OCI-LY7 (cell line): ENCODE measurements around the gene VSIG10L2. TPM values are rescaled to one million over a fixed set of nuclear protein-coding genes. Genes with fewer than 3 reads are reported as not detected.

Source experiments
- BruUV-seq: library from RNA; stranded (reverse); fragments of 400-500 nt; replicated peaks from 2 replicates; lab custom pipeline; 2021; lab: Mats Ljungman, UMichigan
- CTCF ChIA-PET: fragments of 300-600 bp; sonication (Branson Sonifier 250); formaldehyde crosslinking; loops from one replicate; lab custom pipeline; 2022; ENCODE audit warnings: antibody characterized with exemption; ENCODE audit not compliant: unreplicated experiment; lab: Charles Lee
- POLR2A ChIA-PET: fragments of 300-600 bp; sonication (Branson Sonifier 250); formaldehyde crosslinking; loops from one replicate; lab custom pipeline; 2022; ENCODE audit warnings: antibody characterized with exemption; lab: Charles Lee
- DNase-seq: peaks from one replicate; pipeline ENCODE4 v3.0.0-alpha.2; 2015; ENCODE audit warnings: low spot score
- H2AFZ ChIP-seq: fragments of 200-600 bp; sonication (generic), shearing (Covaris generic); 2 replicates; pipeline ENCODE4 v1.6.1; 2014; ENCODE audit warnings: mild to moderate bottlenecking, antibody characterized with exemption, low read length, moderate library complexity
- H3K27ac ChIP-seq: fragments of 200-600 bp; sonication (generic); 2 replicates; pipeline ENCODE4 v1.5.1; 2014; ENCODE audit warnings: mixed run types, low read depth, mild to moderate bottlenecking, moderate library complexity, low read length, inconsistent platforms; ENCODE audit not compliant: poor library complexity, severe bottlenecking
- H3K36me3 ChIP-seq: fragments of 200-600 bp; sonication (generic); 2 replicates; pipeline ENCODE4 v1.6.1; 2014; ENCODE audit warnings: mild to moderate bottlenecking, antibody characterized with exemption, low read length, moderate library complexity, mixed read lengths; ENCODE audit not compliant: insufficient read depth
- H3K4me1 ChIP-seq: fragments of 200-600 bp; sonication (generic); 2 replicates; pipeline ENCODE4 v1.5.1; 2014; ENCODE audit warnings: mild to moderate bottlenecking, low read length; ENCODE audit not compliant: insufficient read depth, poor library complexity, severe bottlenecking
- H3K4me2 ChIP-seq: fragments of 200-600 bp; sonication (generic); 2 replicates; pipeline ENCODE4 v1.6.1; 2014; ENCODE audit warnings: mild to moderate bottlenecking, low read length
- H3K4me3 ChIP-seq: fragments of 200-600 bp; sonication (generic); 2 replicates; pipeline ENCODE4 v1.5.1; 2014; ENCODE audit warnings: mild to moderate bottlenecking, low read depth, low read length; ENCODE audit not compliant: poor library complexity, severe bottlenecking
- H3K79me2 ChIP-seq: fragments of 200-600 bp; sonication (generic); 2 replicates; pipeline ENCODE4 v1.6.1; 2016; ENCODE audit warnings: low read depth, mild to moderate bottlenecking, low read length, moderate library complexity, mixed read lengths; ENCODE audit not compliant: insufficient read depth
- H3K9me2 ChIP-seq: fragments of 200-600 bp; sonication (generic); 2 replicates; pipeline ENCODE4 v1.6.1; 2016; ENCODE audit warnings: mild to moderate bottlenecking, low read length, mixed read lengths; ENCODE audit not compliant: insufficient read depth
- H3K9me3 ChIP-seq: fragments of 200-600 bp; sonication (generic); 2 replicates; pipeline ENCODE4 v1.6.1; 2014; ENCODE audit warnings: mild to moderate bottlenecking, mixed run types, low read length, mixed read lengths
- H4K20me1 ChIP-seq: fragments of 200-600 bp; sonication (generic); 2 replicates; pipeline ENCODE4 v1.6.1; 2014; ENCODE audit warnings: mild to moderate bottlenecking, antibody characterized with exemption, low read length, moderate library complexity, mixed read lengths; ENCODE audit not compliant: insufficient read depth
- EZH2phosphoT487 ChIP-seq: fragments of 200-600 bp; sonication (generic); IDR thresholded peaks from 2 replicates; pipeline ENCODE4 v1.6.1; 2018; ENCODE audit warnings: low read depth, borderline replicate concordance, mild to moderate bottlenecking, mixed run types, antibody characterized with exemption, low read length, moderate library complexity, mixed read lengths
- intact Hi-C: fragments of 100-400 bp; cut with micrococcal nuclease; formaldehyde crosslinking; loops from one replicate; pipeline ENCODE4 v1.10.0; 2022; ENCODE audit not compliant: unreplicated experiment
- total RNA-seq, 2 experiments: library from RNA; depleted of rRNA in 1 of 2; stranded (reverse); fragments of >200 nt in 1 of 2; shearing (Covaris generic) in 1 of 2; gene quantifications; 2 replicates each; pipeline ENCODE4 v1.2.3, GENCODE V29; 2014 to 2022
- TF ChIP-seq, protein P1 (sequence below): fragments of 200-600 bp; sonication (generic); conservative IDR thresholded peaks from 2 replicates; pipeline ENCODE4 v1.5.1; 2014; ENCODE audit warnings: mild to moderate bottlenecking, antibody characterized with exemption, low read length, moderate library complexity, mixed read lengths

Gene VSIG10L2
- total RNA-seq, 2 experiments from 2014 or later, result not detected

GRCh38 chr11:125947419-125948277, 1.8 kb downstream of the VSIG10L2 start:
- TF ChIP-seq, protein P1, sequence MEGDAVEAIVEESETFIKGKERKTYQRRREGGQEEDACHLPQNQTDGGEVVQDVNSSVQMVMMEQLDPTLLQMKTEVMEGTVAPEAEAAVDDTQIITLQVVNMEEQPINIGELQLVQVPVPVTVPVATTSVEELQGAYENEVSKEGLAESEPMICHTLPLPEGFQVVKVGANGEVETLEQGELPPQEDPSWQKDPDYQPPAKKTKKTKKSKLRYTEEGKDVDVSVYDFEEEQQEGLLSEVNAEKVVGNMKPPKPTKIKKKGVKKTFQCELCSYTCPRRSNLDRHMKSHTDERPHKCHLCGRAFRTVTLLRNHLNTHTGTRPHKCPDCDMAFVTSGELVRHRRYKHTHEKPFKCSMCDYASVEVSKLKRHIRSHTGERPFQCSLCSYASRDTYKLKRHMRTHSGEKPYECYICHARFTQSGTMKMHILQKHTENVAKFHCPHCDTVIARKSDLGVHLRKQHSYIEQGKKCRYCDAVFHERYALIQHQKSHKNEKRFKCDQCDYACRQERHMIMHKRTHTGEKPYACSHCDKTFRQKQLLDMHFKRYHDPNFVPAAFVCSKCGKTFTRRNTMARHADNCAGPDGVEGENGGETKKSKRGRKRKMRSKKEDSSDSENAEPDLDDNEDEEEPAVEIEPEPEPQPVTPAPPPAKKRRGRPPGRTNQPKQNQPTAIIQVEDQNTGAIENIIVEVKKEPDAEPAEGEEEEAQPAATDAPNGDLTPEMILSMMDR, result no peak
- TF ChIP-seq EZH2phosphoT487, result no peak
- H3K79me2 ChIP-seq, result no peaks in the 10 kb centered on the region
- no peak for DNase-seq
- no peaks in the 10 kb centered on the region for H3K9me2 ChIP-seq
- no peak overlapping the region for H3K27ac ChIP-seq
- H2AFZ ChIP-seq, result no peak overlapping the region
- CTCF ChIA-PET, result no interaction called here
- no TSS peak for BruUV-seq
- no peaks in the 10 kb centered on the region for H3K9me3 ChIP-seq
- intact Hi-C loops, result no loop called here
- no peaks in the 10 kb centered on the region for H4K20me1 ChIP-seq
- H3K4me1 ChIP-seq, result no peaks in the 10 kb centered on the region
- no peaks in the 10 kb centered on the region for H3K36me3 ChIP-seq
- no peak overlapping the region for H3K4me2 ChIP-seq
- POLR2A ChIA-PET, result no interaction called here
- no peak overlapping the region for H3K4me3 ChIP-seq

DNA sequence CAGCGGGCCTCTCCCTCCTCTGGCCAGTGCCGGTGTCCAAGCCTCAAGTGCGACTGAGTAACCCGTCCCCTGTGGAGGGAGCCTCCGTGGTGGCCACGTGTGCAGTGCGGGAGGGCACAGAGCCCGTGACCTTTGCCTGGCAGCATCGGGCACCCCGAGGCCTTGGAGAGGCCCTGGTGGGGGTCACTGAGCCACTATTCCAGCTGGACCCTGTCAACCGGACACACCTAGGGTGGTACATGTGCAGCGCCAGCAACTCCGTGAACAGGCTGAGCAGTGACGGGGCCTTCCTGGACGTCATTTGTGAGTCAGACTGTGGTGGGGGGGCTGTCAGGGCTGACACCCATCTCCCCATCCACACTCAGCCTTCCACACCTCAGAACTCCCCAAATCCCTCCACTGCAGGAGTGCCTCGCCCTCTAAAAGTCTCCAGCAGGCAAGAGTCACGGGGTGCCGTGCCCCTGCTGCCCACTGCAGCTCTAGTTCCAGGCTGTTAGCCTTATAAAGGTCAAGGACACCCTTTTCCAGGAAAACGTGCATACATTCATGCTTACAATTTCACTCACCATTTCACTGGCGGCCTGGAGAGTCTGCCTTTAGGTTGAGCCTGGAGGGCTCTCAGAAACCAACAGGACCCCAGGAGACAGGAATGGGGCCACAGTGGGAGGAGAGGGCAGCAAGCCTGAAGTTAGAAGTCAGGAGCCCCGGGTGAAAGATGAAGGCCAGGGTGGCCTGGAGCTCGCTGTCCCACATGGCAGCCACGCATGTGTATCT, 2.6 kb downstream of the VSIG10L2 start:
- Histone ChIP-seq H3K4me1 (no peaks in the 10 kb centered on the region), H3K9me3 (no peaks in the 10 kb centered on the region), H3K79me2 (no peaks in the 10 kb centered on the region), H3K9me2 (no peaks in the 10 kb centered on the region), H4K20me1 (no peaks in the 10 kb centered on the region), H3K4me2 (no peak overlapping the region), H3K27ac (no peak overlapping the region), H2AFZ (no peak overlapping the region), H3K36me3 (no peaks in the 10 kb centered on the region), H3K4me3 (no peak overlapping the region)
- ChIA-PET CTCF (no interaction called here), POLR2A (no interaction called here)
- no peak for TF ChIP-seq EZH2phosphoT487
- TF ChIP-seq, protein P1, result no peak
- DNase-seq, result no peak
- no TSS peak for BruUV-seq
- intact Hi-C loops, result no loop called here
